K562 (cell line): ENCODE measurements around the gene WNT11. TPM values are rescaled to one million over a fixed set of nuclear protein-coding genes. Genes with fewer than 3 reads are reported as not detected.

ENCODE experiments used
- ATAC-seq: fragments of 200-7000 bp; cut with Tn5 transposase; 3 replicates; pipeline ENCODE4 v1.9.1; 2020; ENCODE audit warnings: moderate library complexity
- BruUV-seq: library from RNA; stranded (reverse); fragments of 400-500 nt; replicated peaks from 2 replicates; lab custom pipeline; 2021; lab: Mats Ljungman, UMichigan
- CTCF ChIA-PET: fragments of 300-600 bp; formaldehyde crosslinking; extraction: SDS; loops from one replicate; lab custom pipeline; 2021; ENCODE audit warnings: low intra/inter-chr PET ratio; lab: Yijun Ruan, JAX
- POLR2A ChIA-PET: fragments of 300-600, 350-650 bp; sonication (Branson Sonifier 250); formaldehyde crosslinking; extraction: SDS; loops from one replicate; lab custom pipeline; 2021; ENCODE audit warnings: antibody characterized with exemption, inconsistent platforms; lab: Yijun Ruan, JAX
- DNase-seq, 4 experiments: peaks; one replicate each; pipeline versions ENCODE4 v3.0.0 to v3.0.0-alpha.2; 2011 to 2018; ENCODE audit warnings: low spot score in 3 of 4, mixed read lengths in 3 of 4; ENCODE audit errors: extremely low read depth in 1 of 4
- FAIRE-seq: peaks from 2 replicates; lab custom pipeline; 2011; peaks lifted over from hg19 to GRCh38; lab: Jason Lieb, UNC
- H2AFZ ChIP-seq: 2 replicates; pipeline ENCODE4 v1.6.0; 2011; ENCODE audit warnings: low read depth, low read length, control low read depth, inconsistent platforms
- H3K27ac ChIP-seq: fragments of 200-600 bp; 3 replicates; pipeline ENCODE4 v1.8.0; 2011; ENCODE audit warnings: low read depth, mild to moderate bottlenecking, control low read depth, inconsistent platforms, low read length, moderate library complexity, mixed read lengths; ENCODE audit errors: extremely low read depth
- H3K27me3 ChIP-seq, 2 experiments: fragments of 300-600 bp in 1 of 2; 2 replicates in 1 of 2; 3 replicates in 1 of 2; pipeline versions ENCODE4 v1.6.0 to v1.8.0; 2011; ENCODE audit warnings: inconsistent platforms in 2 of 2, low read length in 2 of 2, mild to moderate bottlenecking in 1 of 2, mixed read lengths in 1 of 2, moderate library complexity in 1 of 2; ENCODE audit not compliant: control insufficient read depth in 2 of 2, insufficient read depth in 2 of 2
- H3K36me3 ChIP-seq: fragments of 300-600 bp; 3 replicates; pipeline ENCODE4 v1.8.0; 2011; ENCODE audit warnings: mild to moderate bottlenecking, low read length, inconsistent platforms; ENCODE audit not compliant: control insufficient read depth, insufficient read depth
- H3K4me1 ChIP-seq, 2 experiments: fragments of 200-600 bp in 1 of 2; replicated peaks in 1 of 2; 2 replicates in 1 of 2; 3 replicates in 1 of 2; pipeline versions ENCODE4 v1.5.1 to v1.8.0; 2011; ENCODE audit warnings: inconsistent platforms in 2 of 2, low read length in 2 of 2, mild to moderate bottlenecking in 1 of 2, mixed read lengths in 1 of 2, moderate library complexity in 1 of 2; ENCODE audit not compliant: control insufficient read depth in 2 of 2, insufficient read depth in 2 of 2
- H3K4me2 ChIP-seq: 2 replicates; pipeline ENCODE4 v1.6.1; 2011; ENCODE audit warnings: low read length, control low read depth, inconsistent platforms, mixed read lengths; ENCODE audit not compliant: insufficient read depth
- H3K4me3 ChIP-seq: fragments of 200-600 bp; sonication (generic), shearing (Covaris generic); 2 replicates; pipeline ENCODE4 v1.5.1; 2016; ENCODE audit warnings: control low read depth, inconsistent platforms
- H3K79me2 ChIP-seq: fragments of 200-600 bp; 3 replicates; pipeline ENCODE4 v1.8.0; 2011; ENCODE audit warnings: low read length, inconsistent platforms; ENCODE audit not compliant: control insufficient read depth, insufficient read depth
- H3K9ac ChIP-seq, 2 experiments: 2 replicates each; pipeline versions ENCODE4 v1.6.0 to v1.6.1; 2011; ENCODE audit warnings: low read depth in 2 of 2, low read length in 2 of 2, control low read depth in 1 of 2, inconsistent platforms in 1 of 2, mild to moderate bottlenecking in 1 of 2, mixed read lengths in 1 of 2; ENCODE audit not compliant: insufficient read depth in 1 of 2
- H3K9me1 ChIP-seq: one replicate; pipeline ENCODE4 v1.6.0; 2011; ENCODE audit warnings: inconsistent platforms, mild to moderate bottlenecking, low read length, moderate library complexity; ENCODE audit not compliant: control insufficient read depth, insufficient read depth
- H3K9me3 ChIP-seq: replicated peaks from 2 replicates; pipeline ENCODE4 v1.5.1; 2011; ENCODE audit warnings: low read depth, low read length, inconsistent platforms; ENCODE audit not compliant: control insufficient read depth, insufficient read depth
- H4K20me1 ChIP-seq: replicated peaks from 2 replicates; pipeline ENCODE4 v1.6.1; 2011; ENCODE audit warnings: low read length, inconsistent platforms, mixed read lengths; ENCODE audit not compliant: control insufficient read depth, insufficient read depth
- CTCFL ChIP-seq: IDR thresholded peaks from 2 replicates; pipeline ENCODE4 v1.6.1; 2011; ENCODE audit warnings: borderline replicate concordance, low read depth, mild to moderate bottlenecking, moderate library complexity, low read length; ENCODE audit not compliant: insufficient read depth, poor library complexity, severe bottlenecking
- ELF4 ChIP-seq: fragments of 450-650 bp; formaldehyde crosslinking; IDR thresholded peaks from 2 replicates; pipeline ENCODE4 v1.4.0; 2022; ENCODE audit warnings: missing genetic modification characterization
- GMEB1 ChIP-seq: fragments of 250-450 bp; sonication (Bioruptor Pico); IDR thresholded peaks from 2 replicates; pipeline ENCODE4 v1.4.0; 2020; ENCODE audit warnings: mild to moderate bottlenecking
- HES1 ChIP-seq: fragments of 450-650 bp; IDR thresholded peaks from 2 replicates; pipeline ENCODE4 v1.6.1; 2016; ENCODE audit warnings: low read depth, mild to moderate bottlenecking, moderate library complexity
- KDM4B ChIP-seq, 2 experiments: fragments of 450-650 bp in 1 of 2; sonication (generic) in 1 of 2; IDR thresholded peaks; 2 replicates each; pipeline ENCODE4 v1.6.1; 2016 to 2017; ENCODE audit warnings: borderline replicate concordance in 2 of 2, antibody characterized with exemption in 1 of 2, low read depth in 1 of 2, mild to moderate bottlenecking in 1 of 2
- MITF ChIP-seq: IDR thresholded peaks from 2 replicates; pipeline ENCODE4 v1.6.1; 2014; ENCODE audit warnings: antibody characterized with exemption
- NFIC ChIP-seq: fragments of 450-650 bp; IDR thresholded peaks from 2 replicates; pipeline ENCODE4 v1.6.1; 2017; ENCODE audit warnings: mild to moderate bottlenecking, inconsistent platforms
- PTRF ChIP-seq: fragments of 450-650 bp; IDR thresholded peaks from 2 replicates; pipeline ENCODE4 v1.6.1; 2016; ENCODE audit warnings: mild to moderate bottlenecking, missing genetic modification characterization, missing compliant biosample characterization
- SETDB1 ChIP-seq: IDR thresholded peaks from one replicate; pipeline ENCODE4 v1.6.1; 2012; ENCODE audit warnings: low read length, control low read depth, inconsistent platforms
- TOE1 ChIP-seq, 2 experiments: fragments of 450-650 bp in 1 of 2; sonication (generic) in 1 of 2; formaldehyde crosslinking in 1 of 2; IDR thresholded peaks; 2 replicates each; pipeline versions ENCODE4 v1.7.1 to v1.8.0; 2016 to 2022; ENCODE audit warnings: borderline replicate concordance in 2 of 2, mild to moderate bottlenecking in 2 of 2, antibody characterized with exemption in 1 of 2, inconsistent platforms in 1 of 2, low read depth in 1 of 2, missing genetic modification reagents in 1 of 2, moderate library complexity in 1 of 2
- USF1 ChIP-seq: sonication (generic); formaldehyde crosslinking; IDR thresholded peaks from 2 replicates; pipeline ENCODE4 v1.9.0; 2022; ENCODE audit warnings: mild to moderate bottlenecking, missing genetic modification reagents
- ZFX ChIP-seq: sonication (generic); formaldehyde crosslinking; IDR thresholded peaks from 2 replicates; pipeline ENCODE4 v1.8.0; 2022; ENCODE audit warnings: mild to moderate bottlenecking, missing genetic modification reagents, moderate library complexity
- ZNF184 ChIP-seq: sonication (generic); formaldehyde crosslinking; IDR thresholded peaks from 2 replicates; pipeline ENCODE4 v1.5.0; 2020; ENCODE audit warnings: missing genetic modification reagents
- WGBS: fragments of 100-300 bp; shearing (Covaris generic); methylation state at CpG from one replicate; pipeline ENCODE4 v1.1.6; 2016; ENCODE audit warnings: low coverage, mixed read lengths; ENCODE audit not compliant: insufficient coverage; ENCODE audit errors: missing lambda C conversion rate; 5-methylcytosine and 5-hydroxymethylcytosine counted together
- in situ Hi-C: fragments of 300-500 bp; cut with MboI; formaldehyde crosslinking; loops from 4 replicates; pipeline ENCODE4 v1.15.0; 2018; ENCODE audit warnings: inconsistent platforms, mixed read lengths
- intact Hi-C: fragments of 100-400 bp; cut with micrococcal nuclease; formaldehyde crosslinking; loops from 2 replicates; pipeline ENCODE4 v1.14.2; 2022
- polyA plus RNA-seq, 8 experiments: library from polyadenylated mRNA; depleted of rRNA in 4 of 8; stranded (reverse) in 5 of 8; unstranded in 3 of 8; fragments of >200 nt; fragmentation: Nextera tagmentation in 2 of 8; fragmentation: Illumina TruSeq in 1 of 8; extraction: Ambion mirVana in 2 of 8; extraction: Trizol in 1 of 8; gene quantifications; 2 replicates each; pipeline versions ENCODE4 v1.2.1 to v1.2.3, GENCODE V29; 2011 to 2014; ENCODE audit warnings: inconsistent platforms in 1 of 8, missing spikeins in 1 of 8
- total RNA-seq, 7 experiments: library from RNA; depleted of rRNA in 6 of 7; stranded (reverse); fragments of >200 nt in 6 of 7; fragmentation: Illumina TruSeq in 2 of 7; extraction: Trizol in 2 of 7; gene quantifications; 2 replicates each; pipeline versions ENCODE4 v1.2.1 to v1.2.3, GENCODE V29; 2011 to 2021; ENCODE audit warnings: low replicate concordance in 1 of 7

WNT11 gene
- total and polyA plus RNA-seq, 9 of the 15 experiments (the other 6 are each of a cell fraction or from before 2014, with no cell fraction given): 0.03 to 0.20 (median 0.09) TPM; not detected in 4

- no peaks in the 10 kb centered on the region for H3K79me2 ChIP-seq
- peak; percentile 49 to 61 (median 60) for DNase-seq
- peak; percentile 79 for ATAC-seq
- no peaks in the 10 kb centered on the region for H3K9me3 ChIP-seq
- H3K36me3 ChIP-seq: no peaks in the 10 kb centered on the region
- H3K4me1 ChIP-seq: peaks cover 0 to 5% of the 10 kb centered on the region in 2 experiments; a peak in 1 of 5 replicates
- no peak overlapping the region for H3K27ac ChIP-seq
- CTCF ChIA-PET: no interaction called here
- peaks cover 2 to 26% of the 10 kb centered on the region in 2 experiments; a peak in 4 of 5 replicates for H3K27me3 ChIP-seq
- no peaks in the 10 kb centered on the region for H4K20me1 ChIP-seq
- POLR2A ChIA-PET: interaction anchor here (2.1 to 2.2 kb wide), 2 partner anchors 10 kb away, joined by 9 to 11 read pairs; no protein-coding TSS in a partner anchor
- H3K4me3 ChIP-seq: no peak overlapping the region
- in situ Hi-C loops: no loop called here
- 20% methylated on average over 1 of the region's 1 CpG for WGBS
- no peak overlapping the region; a peak in 1 of 4 replicates for H3K9ac ChIP-seq
- H3K9me1 ChIP-seq: no peaks in the 10 kb centered on the region
- no peak overlapping the region; the same call in 1 of the 2 replicates for H3K4me2 ChIP-seq
- peak; percentile 87 for FAIRE-seq
- intact Hi-C loops: no loop called here
- BruUV-seq: no TSS peak
- peak overlapping the region; percentile 28; the same call in 1 of the 2 replicates for H2AFZ ChIP-seq
- TF ChIP-seq PTRF (tag) (no peak), HES1 (no peak), TOE1 (IDR thresholded peaks at IDR 0.05; ENCODE audit: borderline replicate concordance) (peak; percentile 94), TOE1 (CRISPR knock-in tag; IDR thresholded peaks at IDR 0.05; ENCODE audit: borderline replicate concordance, low read depth) (no peak), KDM4B (IDR thresholded peaks at IDR 0.05; ENCODE audit: borderline replicate concordance in 2 of 2, low read depth in 1 of 2) (no peak), ZNF184 (CRISPR knock-in tag) (no peak), ZFX (no peak), MITF (peak; percentile 88), USF1 (CRISPR knock-in tag) (peak; percentile 90), SETDB1 (no peak), NFIC (0 out of 2 replicates have a peak, but pooled peaks have one; percentile 40), GMEB1 (CRISPR knock-in tag) (no peak), ELF4 (CRISPR knock-in tag) (no peak), CTCFL (peak; percentile 84)
These were observed 41.9 kb upstream of the WNT11 start for GRCh38 chr11:76248210-76248609.
